ENCODE measurements around the gene GPBAR1.

Gene GPBAR1

DNA sequence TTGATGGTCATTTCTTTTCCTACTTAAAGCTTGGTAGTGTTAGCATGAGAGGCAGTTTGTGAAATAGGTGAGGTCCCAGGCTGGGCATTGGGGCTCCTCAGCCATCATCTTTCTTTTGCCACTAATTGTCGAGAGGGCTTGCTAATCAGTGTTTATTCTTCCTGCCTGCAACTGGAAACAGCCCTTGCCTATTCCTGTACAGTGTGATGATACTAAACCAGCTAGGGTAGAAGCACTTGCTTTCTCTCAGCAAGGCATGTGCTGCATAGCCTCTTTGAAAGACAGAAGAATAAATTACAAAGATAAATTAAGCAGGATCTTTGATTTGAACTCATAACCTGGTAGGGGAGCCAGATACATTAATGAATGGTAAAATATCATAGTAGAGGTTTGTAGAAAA lies 16.6 kb upstream of the GPBAR1 start:
- no peak for DNase-seq (ENCODE audit: insufficient read length, low spot score)
- TF ChIP-seq, protein P1, sequence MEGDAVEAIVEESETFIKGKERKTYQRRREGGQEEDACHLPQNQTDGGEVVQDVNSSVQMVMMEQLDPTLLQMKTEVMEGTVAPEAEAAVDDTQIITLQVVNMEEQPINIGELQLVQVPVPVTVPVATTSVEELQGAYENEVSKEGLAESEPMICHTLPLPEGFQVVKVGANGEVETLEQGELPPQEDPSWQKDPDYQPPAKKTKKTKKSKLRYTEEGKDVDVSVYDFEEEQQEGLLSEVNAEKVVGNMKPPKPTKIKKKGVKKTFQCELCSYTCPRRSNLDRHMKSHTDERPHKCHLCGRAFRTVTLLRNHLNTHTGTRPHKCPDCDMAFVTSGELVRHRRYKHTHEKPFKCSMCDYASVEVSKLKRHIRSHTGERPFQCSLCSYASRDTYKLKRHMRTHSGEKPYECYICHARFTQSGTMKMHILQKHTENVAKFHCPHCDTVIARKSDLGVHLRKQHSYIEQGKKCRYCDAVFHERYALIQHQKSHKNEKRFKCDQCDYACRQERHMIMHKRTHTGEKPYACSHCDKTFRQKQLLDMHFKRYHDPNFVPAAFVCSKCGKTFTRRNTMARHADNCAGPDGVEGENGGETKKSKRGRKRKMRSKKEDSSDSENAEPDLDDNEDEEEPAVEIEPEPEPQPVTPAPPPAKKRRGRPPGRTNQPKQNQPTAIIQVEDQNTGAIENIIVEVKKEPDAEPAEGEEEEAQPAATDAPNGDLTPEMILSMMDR (IDR thresholded peaks at IDR 0.05; ENCODE audit: insufficient read depth, missing control alignments): no peak
- FAIRE-seq: no peak

DNA sequence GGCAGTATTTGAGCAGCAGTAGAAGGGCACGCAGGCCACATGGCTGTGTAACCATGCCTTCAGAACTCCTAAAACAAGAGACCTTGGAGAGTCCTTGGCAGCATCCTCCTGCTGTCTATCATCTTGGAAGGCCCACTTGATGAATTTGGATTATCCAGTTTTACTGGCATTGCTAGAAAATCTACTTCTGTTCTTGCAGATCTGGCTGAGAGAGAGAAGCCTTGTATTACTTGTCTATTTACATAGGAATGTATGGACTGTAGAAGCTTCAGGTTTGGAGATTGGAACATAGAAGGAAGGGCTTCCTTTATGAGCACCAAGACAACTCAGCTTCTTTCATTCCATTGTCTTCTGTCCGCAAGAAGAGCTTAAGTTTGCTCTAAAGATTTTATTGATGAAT lies 16.1 kb upstream of the GPBAR1 start:
- DNase-seq (ENCODE audit: insufficient read length, low spot score) (no peak), FAIRE-seq (no peak)
- TF ChIP-seq, protein P1 (IDR thresholded peaks at IDR 0.05; ENCODE audit: insufficient read depth, missing control alignments): no peak

DNA sequence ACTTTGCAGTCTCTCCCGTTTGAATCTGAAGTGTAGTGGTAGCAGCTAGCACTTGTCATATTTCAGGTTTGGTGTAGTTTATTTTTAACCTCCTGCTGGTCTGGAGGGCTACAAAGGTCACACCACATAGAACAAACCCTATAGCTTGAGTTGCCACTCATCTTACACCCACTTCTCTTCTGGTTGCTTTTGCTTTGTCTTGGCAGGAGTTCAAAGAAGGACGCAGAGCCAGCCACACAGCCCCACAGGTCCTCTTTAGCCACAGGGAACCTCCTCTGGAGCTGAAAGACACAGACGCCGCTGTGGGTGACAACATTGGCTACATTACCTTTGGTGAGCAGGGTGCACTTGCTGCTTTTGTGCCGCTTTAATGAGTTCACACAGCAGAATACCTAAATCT lies 15.6 kb upstream of the GPBAR1 start:
- FAIRE-seq (no peak), DNase-seq (ENCODE audit: insufficient read length, low spot score) (no peak)
- TF ChIP-seq, protein P1 (IDR thresholded peaks at IDR 0.05; ENCODE audit: insufficient read depth, missing control alignments): no peak

DNA sequence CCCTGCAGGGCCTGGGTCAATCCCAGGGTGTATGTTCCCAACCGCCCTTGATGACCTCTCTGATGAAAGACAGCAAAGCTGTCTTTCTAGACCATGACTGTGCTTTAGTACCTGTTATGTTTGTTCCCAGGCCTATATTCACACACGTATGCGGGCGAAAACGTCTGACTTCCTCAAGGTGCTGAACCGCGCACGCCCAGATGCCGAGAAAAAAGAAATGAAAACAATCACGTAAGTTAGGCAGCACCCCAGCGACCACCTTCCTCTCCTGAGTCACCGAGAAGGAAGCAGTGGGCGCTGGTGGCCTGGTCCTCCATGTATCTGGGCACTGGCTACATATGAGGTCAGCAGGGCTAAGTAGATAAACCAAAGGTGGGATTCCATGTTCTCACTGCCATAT lies 11.1 kb upstream of the GPBAR1 start:
- TF ChIP-seq, protein P1 (IDR thresholded peaks at IDR 0.05; ENCODE audit: insufficient read depth, missing control alignments): no peak
- no peak for DNase-seq (ENCODE audit: insufficient read length, low spot score)
- no peak for FAIRE-seq

DNA sequence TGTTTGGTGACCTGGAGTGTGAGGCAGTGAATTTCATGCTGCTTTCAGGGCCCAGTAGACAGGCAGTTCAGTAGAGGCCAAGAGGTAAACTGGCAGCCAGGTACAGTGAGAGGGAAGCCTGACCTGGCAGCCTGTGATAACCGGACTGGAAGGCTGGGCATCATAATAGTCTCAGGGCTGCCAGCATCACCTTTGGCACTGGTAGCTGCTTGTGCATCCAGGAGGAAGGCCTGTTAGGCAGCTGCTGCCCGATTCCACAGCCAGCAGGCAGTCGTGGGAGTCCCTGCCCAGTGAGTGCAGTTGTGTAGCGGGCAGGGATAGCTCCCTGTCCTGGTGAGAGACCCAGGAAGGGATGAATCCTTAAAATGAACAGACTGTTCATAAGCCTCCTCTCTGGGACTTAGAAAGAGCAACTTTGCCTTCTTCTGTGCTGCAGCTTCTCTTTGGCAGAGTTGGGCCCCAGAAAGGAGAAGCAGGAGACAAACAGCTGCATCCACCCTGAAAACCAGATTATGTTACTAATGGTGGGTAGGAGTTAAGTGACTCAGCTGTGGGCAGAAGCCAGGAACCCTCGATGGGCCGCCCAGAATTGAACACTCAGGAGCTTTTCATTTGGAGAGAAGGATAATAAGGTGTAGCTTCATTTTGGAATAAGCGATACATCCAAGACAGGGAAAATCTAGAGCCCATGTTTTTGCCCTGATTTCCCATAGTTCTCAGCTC lies 8.1 kb upstream of the GPBAR1 start:
- no peak for DNase-seq (ENCODE audit: insufficient read length, low spot score)
- TF ChIP-seq, protein P1 (IDR thresholded peaks at IDR 0.05; ENCODE audit: insufficient read depth, missing control alignments): no peak
- FAIRE-seq: no peak

DNA sequence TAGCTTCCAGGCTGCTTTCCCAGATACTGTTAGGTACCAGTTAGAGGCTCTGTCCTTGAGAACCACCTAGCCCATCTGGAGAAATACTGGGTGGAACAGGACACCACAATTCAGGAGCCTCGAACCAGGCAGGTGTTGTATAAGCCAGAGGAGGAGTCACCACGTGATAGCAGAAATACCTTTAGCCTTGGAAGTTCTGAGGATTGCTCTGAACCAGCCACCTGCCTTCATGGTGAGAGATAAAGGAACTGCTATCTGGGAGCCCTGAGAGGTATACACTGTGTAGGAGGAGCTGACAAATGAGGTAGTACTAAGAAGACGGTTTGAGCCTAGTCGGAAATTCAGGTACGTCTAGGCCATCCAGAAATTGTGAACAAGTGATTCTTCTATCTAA lies 7.6 kb upstream of the GPBAR1 start:
- FAIRE-seq (no peak), DNase-seq (ENCODE audit: insufficient read length, low spot score) (no peak)
- TF ChIP-seq, protein P1 (IDR thresholded peaks at IDR 0.05; ENCODE audit: insufficient read depth, missing control alignments): no peak

DNA sequence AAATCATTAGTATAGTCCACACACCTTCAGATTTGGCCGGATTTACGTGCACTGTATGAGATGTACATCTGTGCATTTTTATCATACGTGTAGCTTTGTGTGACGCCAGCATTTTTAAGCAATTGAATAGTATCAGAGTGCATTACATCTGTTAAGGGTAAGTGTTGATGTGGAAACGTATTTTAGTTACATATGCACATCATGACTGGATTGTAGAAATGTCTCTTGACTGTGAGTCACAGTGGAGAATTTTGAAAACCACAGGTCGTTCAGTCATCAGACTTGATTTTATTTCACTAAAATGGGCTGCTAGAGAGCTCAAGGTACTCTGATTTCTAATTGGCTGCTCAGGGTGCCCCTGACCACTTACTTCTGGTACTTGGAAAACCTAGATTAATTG lies 5.4 kb upstream of the GPBAR1 start:
- DNase-seq (ENCODE audit: insufficient read length, low spot score) (no peak), FAIRE-seq (no peak)

More for the DNA sequence above, 5.4 kb upstream of the GPBAR1 start:
- TF ChIP-seq, protein P1 (IDR thresholded peaks at IDR 0.05; ENCODE audit: insufficient read depth, missing control alignments): no peak
